ENCODE data around the gene OR2AE1. TPM values are rescaled to one million over a fixed set of nuclear protein-coding genes. Genes with fewer than 3 reads are reported as not detected.
A peak's percentile ranks its signal among the peaks of the same experiment; 100 is the strongest.

OR2AE1 gene
- total RNA-seq, 1 donor from 2014 or later = not detected

DNA sequence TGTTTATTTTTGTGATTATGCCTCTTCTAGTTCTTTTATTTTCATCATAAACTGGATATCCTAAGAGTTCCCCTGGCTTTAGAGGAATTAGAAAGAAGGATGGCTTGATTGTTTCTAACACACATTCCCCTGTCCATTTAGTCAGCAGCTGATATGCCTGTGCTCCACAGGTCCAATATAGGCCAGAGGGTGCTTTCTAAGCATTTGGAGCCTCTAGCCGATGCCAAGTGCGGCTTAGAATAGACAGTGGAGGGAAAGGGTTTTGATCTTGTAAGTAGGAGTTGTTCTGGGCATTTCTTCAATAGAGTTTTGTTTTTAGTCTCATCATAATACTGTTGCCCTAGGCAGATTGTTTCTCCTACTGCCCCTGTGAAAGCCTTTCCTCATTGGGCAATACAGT, 42.5 kb downstream of the OR2AE1 start:
- H3K4me1 Mint-ChIP-seq (ENCODE audit: low read depth) = peaks cover 23% of the 10 kb centered on the region
- DNase-seq (ENCODE audit: low spot score, unreplicated experiment) = no peak

DNA sequence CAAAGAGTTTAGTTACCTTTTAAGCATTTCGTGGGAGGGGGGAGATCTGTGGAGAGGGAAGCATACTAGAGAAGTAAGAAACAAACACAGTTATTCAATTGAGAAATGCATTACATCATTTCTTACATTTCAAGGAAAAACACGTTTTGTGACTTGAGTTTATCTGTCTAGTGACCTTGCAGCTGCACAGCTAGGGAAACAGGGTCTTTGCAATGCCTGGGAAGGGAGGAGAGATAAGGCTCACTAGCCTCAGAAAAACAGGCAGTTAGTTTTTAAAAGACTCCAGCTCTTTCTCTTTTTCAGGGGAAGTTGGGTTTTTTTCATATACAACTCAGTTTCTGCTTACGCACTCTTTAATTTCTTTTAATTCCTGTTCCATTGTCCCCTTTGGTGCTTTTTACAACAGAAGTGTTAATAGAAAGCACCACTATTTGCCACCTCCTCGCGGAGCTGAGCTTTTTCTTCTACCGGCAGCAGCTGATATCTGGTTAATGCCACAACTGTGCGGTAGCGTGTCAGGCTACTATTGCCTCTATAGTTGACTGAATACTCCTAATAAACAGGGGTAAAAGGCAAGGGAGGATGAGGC, 43.5 kb downstream of the OR2AE1 start:
- no peaks in the 10 kb centered on the region for H3K27me3 Mint-ChIP-seq
- peak overlapping the region; percentile 39 for H3K27ac Mint-ChIP-seq
- H3K4me1 Mint-ChIP-seq (ENCODE audit: low read depth) = peaks cover 28% of the 10 kb centered on the region
- TF ChIP-seq, protein P1, sequence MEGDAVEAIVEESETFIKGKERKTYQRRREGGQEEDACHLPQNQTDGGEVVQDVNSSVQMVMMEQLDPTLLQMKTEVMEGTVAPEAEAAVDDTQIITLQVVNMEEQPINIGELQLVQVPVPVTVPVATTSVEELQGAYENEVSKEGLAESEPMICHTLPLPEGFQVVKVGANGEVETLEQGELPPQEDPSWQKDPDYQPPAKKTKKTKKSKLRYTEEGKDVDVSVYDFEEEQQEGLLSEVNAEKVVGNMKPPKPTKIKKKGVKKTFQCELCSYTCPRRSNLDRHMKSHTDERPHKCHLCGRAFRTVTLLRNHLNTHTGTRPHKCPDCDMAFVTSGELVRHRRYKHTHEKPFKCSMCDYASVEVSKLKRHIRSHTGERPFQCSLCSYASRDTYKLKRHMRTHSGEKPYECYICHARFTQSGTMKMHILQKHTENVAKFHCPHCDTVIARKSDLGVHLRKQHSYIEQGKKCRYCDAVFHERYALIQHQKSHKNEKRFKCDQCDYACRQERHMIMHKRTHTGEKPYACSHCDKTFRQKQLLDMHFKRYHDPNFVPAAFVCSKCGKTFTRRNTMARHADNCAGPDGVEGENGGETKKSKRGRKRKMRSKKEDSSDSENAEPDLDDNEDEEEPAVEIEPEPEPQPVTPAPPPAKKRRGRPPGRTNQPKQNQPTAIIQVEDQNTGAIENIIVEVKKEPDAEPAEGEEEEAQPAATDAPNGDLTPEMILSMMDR (IDR thresholded peaks at IDR 0.05; ENCODE audit: unreplicated experiment) = no peak
- no peak overlapping the region for H3K4me3 Mint-ChIP-seq (ENCODE audit: low read depth)
- no peaks in the 10 kb centered on the region for H3K9me3 Mint-ChIP-seq (ENCODE audit: low read depth)
- DNase-seq (ENCODE audit: low spot score, unreplicated experiment) = no peak
- no peaks in the 10 kb centered on the region for H3K36me3 Mint-ChIP-seq (ENCODE audit: insufficient read depth)

More for the DNA sequence above, 42.5 kb downstream of the OR2AE1 start:
- Mint-ChIP-seq H3K9me3 (ENCODE audit: low read depth) (no peaks in the 10 kb centered on the region), H3K36me3 (ENCODE audit: insufficient read depth) (no peaks in the 10 kb centered on the region), H3K27me3 (no peaks in the 10 kb centered on the region), H3K27ac (no peak overlapping the region), H3K4me3 (ENCODE audit: low read depth) (no peak overlapping the region)
- TF ChIP-seq, protein P1 (IDR thresholded peaks at IDR 0.05; ENCODE audit: unreplicated experiment) = no peak

DNA sequence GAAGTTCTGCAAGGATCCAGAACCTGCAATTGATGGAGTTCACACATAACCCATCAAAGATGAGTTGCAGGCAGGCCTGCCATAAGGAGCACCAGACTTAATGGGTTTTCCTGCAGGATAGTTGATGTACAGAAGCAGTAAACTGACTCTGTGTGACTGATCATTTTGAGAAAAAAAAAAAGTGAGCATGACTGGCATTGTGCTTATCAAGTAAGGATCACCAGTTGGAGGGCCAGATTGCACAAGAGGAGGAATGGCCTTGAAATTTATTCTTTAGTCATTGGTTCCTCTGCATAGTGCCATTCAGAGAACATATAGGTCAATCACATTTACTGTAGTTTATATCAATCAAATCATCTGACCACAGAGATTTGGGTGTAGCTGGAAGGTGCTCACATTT, 45.2 kb downstream of the OR2AE1 start:
- H3K27ac Mint-ChIP-seq = no peak overlapping the region
- H3K27me3 Mint-ChIP-seq = no peaks in the 10 kb centered on the region
- H3K9me3 Mint-ChIP-seq (ENCODE audit: low read depth) = no peaks in the 10 kb centered on the region
- H3K36me3 Mint-ChIP-seq (ENCODE audit: insufficient read depth) = no peaks in the 10 kb centered on the region
- H3K4me3 Mint-ChIP-seq (ENCODE audit: low read depth) = no peak overlapping the region
- no peak for DNase-seq (ENCODE audit: low spot score, unreplicated experiment)
- TF ChIP-seq, protein P1 (IDR thresholded peaks at IDR 0.05; ENCODE audit: unreplicated experiment) = no peak
- H3K4me1 Mint-ChIP-seq (ENCODE audit: low read depth) = peaks cover 37% of the 10 kb centered on the region

DNA sequence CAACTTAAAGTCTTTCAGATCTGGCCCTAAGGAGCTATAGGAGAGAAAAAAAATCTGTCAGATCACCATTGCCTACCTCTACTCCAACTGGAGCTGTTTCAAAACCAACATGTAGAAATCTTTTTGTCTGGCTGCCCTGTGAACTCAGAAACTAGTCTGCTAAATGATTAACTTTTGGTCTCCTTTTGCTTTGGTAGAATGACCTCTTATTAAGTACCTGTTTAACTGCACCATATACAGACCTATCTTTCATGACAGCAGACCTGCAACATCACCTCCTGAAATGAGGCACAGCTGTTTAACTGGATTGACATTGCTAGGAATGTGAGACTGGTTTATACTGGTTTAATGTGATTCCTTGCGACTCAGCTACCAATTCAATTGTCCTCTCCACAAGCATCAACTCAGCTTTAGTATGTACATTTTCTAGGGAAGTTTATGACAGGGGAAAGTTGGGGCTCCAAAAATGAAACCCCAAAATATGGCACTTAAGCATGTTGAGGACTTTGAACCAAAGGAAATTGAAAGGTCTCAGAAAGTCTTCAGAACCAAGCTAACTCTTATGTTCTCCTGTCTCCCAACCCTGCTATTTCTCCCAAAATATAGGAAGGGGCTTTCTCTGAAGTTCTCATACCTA, 47.2 kb downstream of the OR2AE1 start:
- Mint-ChIP-seq H3K9me3 (ENCODE audit: low read depth) (no peaks in the 10 kb centered on the region), H3K4me1 (ENCODE audit: low read depth) (peaks cover 39% of the 10 kb centered on the region), H3K36me3 (ENCODE audit: insufficient read depth) (no peaks in the 10 kb centered on the region), H3K4me3 (ENCODE audit: low read depth) (no peak overlapping the region), H3K27ac (peak overlapping the region; percentile 8), H3K27me3 (no peaks in the 10 kb centered on the region)
- TF ChIP-seq, protein P1 (IDR thresholded peaks at IDR 0.05; ENCODE audit: unreplicated experiment) = no peak
- DNase-seq (ENCODE audit: low spot score, unreplicated experiment) = no peak

DNA sequence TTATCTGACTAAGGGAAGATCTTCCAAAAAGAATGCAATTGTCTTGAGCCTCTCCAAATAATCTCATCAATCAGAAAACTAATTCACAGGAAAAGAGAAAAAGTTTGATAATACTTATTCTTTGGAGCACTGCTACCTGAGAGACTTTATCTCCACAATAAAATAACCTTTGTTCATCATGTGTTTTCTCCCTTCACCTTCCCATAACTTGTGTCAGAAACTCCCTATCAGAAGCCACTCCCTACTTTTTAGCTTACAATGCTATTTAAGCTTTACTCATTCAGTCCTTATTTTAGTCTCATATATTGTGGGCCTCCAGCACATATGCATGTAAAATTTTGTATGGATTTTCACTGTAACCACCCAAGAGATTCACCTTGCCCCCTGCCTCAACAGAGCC, 48.0 kb downstream of the OR2AE1 start:
- no peak for DNase-seq (ENCODE audit: low spot score, unreplicated experiment)
- Mint-ChIP-seq H3K27me3 (no peaks in the 10 kb centered on the region), H3K4me1 (ENCODE audit: low read depth) (peaks cover 35% of the 10 kb centered on the region), H3K27ac (no peak overlapping the region), H3K9me3 (ENCODE audit: low read depth) (no peaks in the 10 kb centered on the region), H3K4me3 (ENCODE audit: low read depth) (no peak overlapping the region), H3K36me3 (ENCODE audit: insufficient read depth) (no peaks in the 10 kb centered on the region)
- TF ChIP-seq, protein P1 (IDR thresholded peaks at IDR 0.05; ENCODE audit: unreplicated experiment) = no peak

Data from progenitor cell of endocrine pancreas (in vitro differentiated cells).